Colonic mucosa (tissue), 4 donors: ENCODE measurements around the gene SLC16A11. TPM values are rescaled to one million over a fixed set of nuclear protein-coding genes. Genes with fewer than 3 reads are reported as not detected.
"Not testable (repeated sequence)": the region's sequence is repeated elsewhere in the genome, so short reads cannot be mapped to it uniquely, and the experiment has no call there.

Experiments used
- DNase-seq: peaks from one replicate; pipeline ENCODE4 v3.0.0-alpha.2; 2020
- H3K27ac ChIP-seq: fragments of 200-600 bp; one replicate; pipeline ENCODE4 v1.8.0; 2021
- H3K27me3 ChIP-seq: fragments of 200-600 bp; one replicate; pipeline ENCODE4 v1.8.0; 2021
- H3K36me3 ChIP-seq: fragments of 200-600 bp; one replicate; pipeline ENCODE4 v1.8.0; 2021
- H3K4me1 ChIP-seq: fragments of 200-600 bp; one replicate; pipeline ENCODE4 v1.8.0; 2021; ENCODE audit warnings: mild to moderate bottlenecking
- H3K4me3 ChIP-seq: fragments of 200-600 bp; one replicate; pipeline ENCODE4 v1.8.0; 2021
- H3K9ac ChIP-seq, 2 donors: one replicate each; pipeline ENCODE4 v1.7.0; 2013; ENCODE audit warnings: control low read depth in 2 of 2, low read depth in 2 of 2, low read length in 2 of 2
- H3K9me3 ChIP-seq: fragments of 200-600 bp; one replicate; pipeline ENCODE4 v1.8.0; 2021
- CTCF ChIP-seq: fragments of 200-600 bp; IDR thresholded peaks from one replicate; pipeline ENCODE4 v1.8.0; 2022; ENCODE audit warnings: antibody characterized with exemption, mild to moderate bottlenecking
- intact Hi-C: fragments of 100-400 bp; cut with DNase I; formaldehyde crosslinking; loops from one replicate; pipeline ENCODE4 v1.14.1; 2022
- total RNA-seq, 2 donors: library from RNA; stranded (reverse); fragmentation: NEBNext Ultra II Directional in 1 of 2; extraction: Animal tissue kit (Norgen Biotek cat#: 25700) in 1 of 2; gene quantifications; one replicate each; pipeline ENCODE4 v1.2.1, GENCODE V29; 2021
- donor health status: healthy.
- donor health status: DM: no; HTN: no; CAD: no.
- donor health status: DM: no; HTN: no; CAD: no.

The SLC16A11 gene
- total RNA-seq, 2 donors from 2014 or later = 0.22 to 0.40 TPM

DNA sequence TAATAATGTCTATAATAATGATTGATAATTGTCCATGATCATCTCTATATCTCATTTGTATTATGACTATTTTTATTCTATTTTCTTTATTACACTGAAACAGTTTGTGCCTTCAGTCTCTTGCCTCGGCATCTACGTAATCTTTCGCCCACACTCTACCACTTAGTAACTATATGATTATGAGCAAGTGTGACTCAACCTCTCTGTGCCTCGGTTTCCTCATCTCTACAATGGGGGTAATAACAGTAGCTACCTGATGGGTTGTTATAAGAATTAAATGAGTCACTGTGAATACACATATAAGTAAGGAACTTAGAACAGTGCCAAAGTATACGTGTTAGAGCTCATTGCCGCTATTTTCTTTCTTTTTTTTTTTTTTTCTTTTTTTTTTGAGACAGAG, 3.7 kb upstream of the SLC16A11 start:
- no peak for DNase-seq
- Histone ChIP-seq H3K36me3 (no peaks in the 10 kb centered on the region), H3K9me3 (no peaks in the 10 kb centered on the region), H3K9ac (no peak overlapping the region), H3K27me3 (peaks cover 5% of the 10 kb centered on the region), H3K4me3 (no peak overlapping the region), H3K4me1 (peaks cover 15% of the 10 kb centered on the region), H3K27ac (peak overlapping the region; percentile 71)
- TF ChIP-seq CTCF = no peak
- intact Hi-C loops = no loop called here

- Histone ChIP-seq H3K27ac (peak overlapping the region; percentile 71), H3K9ac (peak overlapping the region; percentile 26 to 76), H3K4me3 (peak overlapping the region; percentile 21), H3K4me1 (peaks cover 18% of the 10 kb centered on the region)
- H3K9me3 ChIP-seq, H3K36me3 ChIP-seq, H3K27me3 ChIP-seq, intact Hi-C loops: not testable (repeated sequence)
- DNase-seq = peak; percentile 80
Measured at GRCh38 chr17:7046725-7047397, 3.0 kb upstream of the SLC16A11 start.

DNA sequence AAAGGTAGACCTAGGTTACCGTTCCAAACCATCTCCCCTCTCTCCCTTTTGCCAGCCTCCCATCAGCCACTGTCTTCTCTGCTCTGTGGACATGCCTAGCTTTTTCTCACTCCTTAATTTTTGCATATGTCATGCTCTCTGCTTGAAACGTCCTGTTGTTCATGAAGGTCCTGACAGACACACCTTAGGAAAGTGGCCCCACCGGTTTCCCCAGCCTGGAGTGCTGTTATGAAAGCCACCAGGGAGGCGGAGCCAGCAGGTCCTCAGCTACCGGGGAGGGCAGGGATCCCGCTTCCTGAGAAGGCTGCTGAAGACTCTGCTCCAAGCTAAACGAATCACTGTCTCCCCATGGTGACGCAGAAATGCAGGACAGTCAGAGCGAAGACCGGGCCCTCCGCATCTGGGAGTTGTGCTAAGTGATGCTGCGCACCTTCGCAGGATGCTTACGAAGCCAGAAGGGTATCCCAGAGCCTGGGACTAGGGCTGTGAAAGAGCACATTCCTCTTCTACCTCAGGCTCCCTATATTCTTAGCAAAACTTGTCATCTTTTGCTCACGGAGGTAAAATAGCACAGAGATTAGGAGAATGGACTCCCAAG, 2.3 kb upstream of the SLC16A11 start:
- peak; percentile 95 for DNase-seq
- Histone ChIP-seq H3K9me3 (no peaks in the 10 kb centered on the region), H3K4me1 (peaks cover 18% of the 10 kb centered on the region), H3K9ac (peak overlapping the region; percentile 26 to 76), H3K4me3 (peak overlapping the region; percentile 21), H3K27ac (peak overlapping the region; percentile 71), H3K36me3 (no peaks in the 10 kb centered on the region), H3K27me3 (peaks cover 7% of the 10 kb centered on the region)
- intact Hi-C loops = no loop called here
- peak; percentile 2 for TF ChIP-seq CTCF

DNA sequence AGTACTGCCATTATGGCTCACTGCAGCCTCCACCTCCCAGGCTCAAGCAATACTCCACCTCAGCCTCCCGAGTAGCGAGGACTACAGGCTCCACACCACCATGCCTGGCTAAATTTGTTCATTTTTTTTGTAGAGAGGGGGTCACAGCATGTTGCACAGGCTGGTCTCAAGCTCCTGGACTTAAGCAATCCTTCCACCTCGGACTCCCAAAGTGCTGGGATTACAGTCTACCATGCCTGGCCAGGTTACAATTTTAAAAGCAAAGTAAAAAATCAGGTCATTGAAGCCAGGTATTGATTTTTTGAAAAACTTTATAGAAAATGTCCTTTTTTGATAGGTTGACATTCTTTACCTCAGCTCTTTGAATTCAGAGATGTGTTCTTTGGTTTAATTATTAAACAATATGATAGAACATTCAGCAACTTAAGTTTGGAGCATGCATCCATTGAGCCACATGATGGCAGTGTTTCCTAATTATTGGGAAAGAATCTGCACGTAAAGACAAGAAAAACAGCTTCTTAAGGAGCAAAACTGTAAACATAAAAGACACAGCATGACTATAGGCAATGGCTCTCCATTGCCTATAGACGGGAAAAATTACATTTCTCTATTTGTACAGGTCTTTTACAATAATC, 1.7 kb upstream of the SLC16A11 start:
- peak; percentile 72 for DNase-seq
- H3K36me3 ChIP-seq = no peaks in the 10 kb centered on the region
- peak; percentile 64 for TF ChIP-seq CTCF
- intact Hi-C loops = no loop called here
- H3K27me3 ChIP-seq = peaks cover 7% of the 10 kb centered on the region
- peak overlapping the region; percentile 21 for H3K4me3 ChIP-seq
- no peaks in the 10 kb centered on the region for H3K9me3 ChIP-seq
- H3K9ac ChIP-seq = peak overlapping the region in 1 of 2 donors; percentile 76
- H3K4me1 ChIP-seq = peaks cover 18% of the 10 kb centered on the region
- peak overlapping the region; percentile 71 for H3K27ac ChIP-seq

GRCh38 chr17:7043182-7043496, 753 bp downstream of the SLC16A11 start:
- H3K36me3 ChIP-seq = no peaks in the 10 kb centered on the region
- H3K27ac ChIP-seq = no peak overlapping the region
- peaks cover 18% of the 10 kb centered on the region for H3K4me1 ChIP-seq
- peak overlapping the region; percentile 33 to 61 for H3K9ac ChIP-seq
- no peak for TF ChIP-seq CTCF
- H3K4me3 ChIP-seq = peak overlapping the region; percentile 40
- peaks cover 7% of the 10 kb centered on the region for H3K27me3 ChIP-seq
- DNase-seq = peak; percentile 36
- H3K9me3 ChIP-seq = no peaks in the 10 kb centered on the region
- intact Hi-C loops = no loop called here
